GM18520 (cell line): ENCODE measurements around the gene GRM3.
"Not testable (repeated sequence)": the region's sequence is repeated elsewhere in the genome, so short reads cannot be mapped to it uniquely, and the experiment has no call there.

Experiments used
- ATAC-seq: cut with Tn5 transposase; IDR thresholded peaks from one replicate; pipeline ENCODE4 v1.9.1; 2021; ENCODE audit not compliant: unreplicated experiment

GRM3 gene

GRCh38 chr7:86643561-86644281 lies at the start of gene GRM3:
Gene GRM3, plus strand, starts transcription at chr7:86643909. Its CDS starts 121,237 bp downstream, at chr7:86765146.
- no peak for ATAC-seq

GRCh38 chr7:86598311-86598710 lies 45.4 kb upstream of the GRM3 start:
- ATAC-seq, result no peak

- ATAC-seq, result no peak
Measured at GRCh38 chr7:86598721-86599120, 45.0 kb upstream of the GRM3 start.

GRCh38 chr7:86600506-86601290 lies 43.0 kb upstream of the GRM3 start:
- ATAC-seq, result no peak

- ATAC-seq, result not testable (repeated sequence)
Measured at GRCh38 chr7:86615711-86616110, 28.0 kb upstream of the GRM3 start.

GRCh38 chr7:86644282-86645224 lies 844 bp downstream of the GRM3 start:
- ATAC-seq, result no peak

- ATAC-seq, result no peak
Measured at GRCh38 chr7:86645225-86645608, 1.5 kb downstream of the GRM3 start.

GRCh38 chr7:86645676-86646276 lies 2.1 kb downstream of the GRM3 start:
- no peak for ATAC-seq

GRCh38 chr7:86647385-86648094 lies 3.8 kb downstream of the GRM3 start:
- no peak for ATAC-seq

- ATAC-seq, result no peak
Measured at GRCh38 chr7:86648169-86648568, 4.5 kb downstream of the GRM3 start.

- ATAC-seq, result no peak
Measured at GRCh38 chr7:86653919-86654659, 10.4 kb downstream of the GRM3 start.

- ATAC-seq, result no peak
Measured at GRCh38 chr7:86657948-86658347, 14.2 kb downstream of the GRM3 start.

GRCh38 chr7:86660950-86661462 lies 17.3 kb downstream of the GRM3 start:
- no peak for ATAC-seq

- ATAC-seq, result no peak
Measured at GRCh38 chr7:86664486-86664885, 20.8 kb downstream of the GRM3 start.

- ATAC-seq, result no peak
Measured at GRCh38 chr7:86664991-86665390, 21.3 kb downstream of the GRM3 start.

- no peak for ATAC-seq
Measured at GRCh38 chr7:86665669-86666068, 22.0 kb downstream of the GRM3 start.

- no peak for ATAC-seq
Measured at GRCh38 chr7:86667732-86668131, 24.0 kb downstream of the GRM3 start.

GRCh38 chr7:86668315-86668714 lies 24.6 kb downstream of the GRM3 start:
- no peak for ATAC-seq

GRCh38 chr7:86687831-86688230 lies 44.1 kb downstream of the GRM3 start:
- ATAC-seq, result no peak
